AML-193 (cell line): Measurements from ENCODE around the gene SRD5A1.

ENCODE experiments used
- DNase-seq, 2 experiments: peaks; one replicate each; lab custom pipeline; 2025; lab: John Stamatoyannopoulos, UW

Gene SRD5A1

DNA sequence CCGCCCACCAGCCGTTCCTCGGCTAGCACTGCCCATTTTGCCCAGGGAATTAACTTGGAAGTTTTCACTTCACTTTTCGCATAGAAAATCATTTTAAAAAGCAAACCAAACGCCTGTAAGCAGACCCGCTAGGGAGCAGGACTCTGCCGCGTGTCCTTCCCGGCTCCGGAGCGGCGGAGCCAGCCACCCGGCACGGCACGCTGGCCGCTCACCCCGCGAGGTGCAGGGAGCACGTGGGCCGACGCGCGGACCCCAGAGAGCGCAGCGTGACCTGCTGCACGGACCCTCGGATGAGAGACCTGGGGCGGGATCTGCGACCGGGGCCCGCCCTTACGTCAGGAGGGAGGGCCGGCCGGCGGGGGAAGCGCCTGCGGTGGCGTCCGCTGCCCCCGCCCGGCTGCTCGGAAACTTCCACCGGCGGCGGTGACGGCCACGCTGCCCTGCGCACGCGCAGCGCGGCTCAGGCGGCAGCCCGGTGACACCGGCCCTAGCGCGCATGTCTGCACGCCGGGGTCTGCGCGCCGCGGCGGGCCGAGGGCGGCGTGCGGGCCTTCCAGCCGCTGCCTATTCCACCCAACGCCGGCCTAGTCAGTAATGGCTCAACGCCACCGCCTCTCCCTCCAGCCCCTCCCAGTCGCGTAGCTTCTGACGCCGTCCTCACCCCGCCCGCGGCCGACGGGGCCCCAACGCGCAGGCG lies 79.5 kb downstream of the SRD5A1 start:
- DNase-seq, result peak; percentile 85 to 87

GRCh38 chr5:6713274-6714225 lies 80.3 kb downstream of the SRD5A1 start, which contains the start of gene TENT4A:
Gene TENT4A, plus strand, starts transcription at chr5:6713432. Its CDS starts 552 bp downstream, at chr5:6713984.
- no peak for DNase-seq

DNA sequence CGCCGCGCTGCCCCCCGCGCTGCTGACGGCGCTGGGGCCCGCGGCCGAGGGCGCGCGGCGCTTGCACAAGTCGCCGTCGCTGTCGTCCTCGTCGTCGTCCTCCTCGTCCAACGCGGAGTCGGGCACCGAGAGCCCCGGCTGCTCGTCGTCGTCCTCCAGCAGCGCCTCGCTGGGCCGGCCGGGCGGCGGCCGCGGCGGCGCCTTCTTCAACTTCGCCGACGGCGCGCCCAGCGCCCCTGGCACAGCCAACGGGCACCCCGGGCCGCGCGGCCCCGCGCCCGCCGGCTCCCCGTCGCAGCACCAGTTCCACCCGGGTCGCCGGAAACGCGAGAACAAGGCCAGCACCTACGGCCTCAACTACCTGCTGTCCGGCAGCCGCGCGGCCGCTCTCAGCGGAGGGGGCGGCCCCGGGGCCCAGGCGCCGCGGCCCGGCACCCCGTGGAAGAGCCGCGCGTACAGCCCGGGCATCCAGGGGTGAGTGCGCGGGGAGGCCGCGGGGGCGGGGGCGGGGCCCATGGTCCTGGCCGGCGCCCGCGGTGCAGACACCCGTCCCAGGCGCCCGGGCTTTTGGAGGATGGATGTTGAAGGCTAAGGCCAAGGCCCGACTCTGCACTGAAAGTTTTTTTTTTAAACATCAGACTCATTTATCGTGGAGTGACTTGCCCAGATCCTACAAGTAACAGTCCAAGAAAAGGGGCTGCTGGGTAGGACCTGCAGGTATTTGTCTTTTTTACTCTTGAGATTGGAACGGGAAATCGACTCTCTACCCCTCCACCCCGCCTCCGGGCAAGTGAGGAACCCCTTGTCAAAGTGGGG lies 81.2 kb downstream of the SRD5A1 start:
- DNase-seq, result no peak

- DNase-seq, result no peak
Observed at GRCh38 chr5:6715271-6715670, 82.0 kb downstream of the SRD5A1 start.

- peak; percentile 41 to 48 for DNase-seq
Observed at GRCh38 chr5:6715758-6716628, 82.8 kb downstream of the SRD5A1 start.

- DNase-seq, result no peak
Observed at GRCh38 chr5:6716629-6717149, 83.4 kb downstream of the SRD5A1 start.

DNA sequence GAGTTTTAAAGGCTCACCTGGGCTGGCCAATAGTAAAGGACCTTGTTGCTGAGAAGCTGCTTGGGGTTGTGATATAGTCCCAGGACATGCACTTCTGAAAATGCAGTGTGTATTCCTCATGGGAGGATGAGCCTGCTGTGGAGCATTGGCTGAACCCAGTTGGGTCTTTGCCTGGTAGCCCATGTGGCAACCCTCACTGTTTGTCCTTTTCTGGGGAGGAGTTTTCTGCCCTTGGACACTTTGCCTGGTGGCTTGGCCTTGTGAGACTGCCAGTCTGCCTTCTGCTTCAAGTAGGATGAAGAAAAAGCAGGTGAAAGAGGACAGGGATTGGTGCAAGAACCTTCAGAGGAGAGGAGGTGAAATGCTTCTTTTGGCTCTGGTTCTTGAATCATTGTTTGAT lies 84.0 kb downstream of the SRD5A1 start:
- DNase-seq, result no peak

DNA sequence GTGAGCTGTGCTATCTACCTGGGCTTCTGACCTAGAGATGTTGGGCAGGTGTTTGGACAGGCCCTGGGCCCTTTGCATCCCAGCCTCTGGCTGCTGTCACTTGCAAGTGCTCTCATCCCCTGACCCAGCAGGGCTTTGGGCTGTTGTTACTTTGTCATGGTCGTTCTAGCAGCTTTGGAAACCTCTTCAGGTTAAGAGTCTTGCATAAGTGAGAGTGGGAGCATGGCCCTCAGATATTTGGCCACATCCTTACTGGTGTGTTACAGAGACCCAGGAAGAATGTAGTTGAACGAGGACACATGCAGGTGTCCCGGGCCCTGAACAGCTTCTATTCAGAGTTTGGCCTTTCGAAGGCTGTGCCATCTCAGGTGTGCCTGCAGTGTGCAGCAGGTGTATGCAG lies 84.4 kb downstream of the SRD5A1 start:
- no peak for DNase-seq

DNA sequence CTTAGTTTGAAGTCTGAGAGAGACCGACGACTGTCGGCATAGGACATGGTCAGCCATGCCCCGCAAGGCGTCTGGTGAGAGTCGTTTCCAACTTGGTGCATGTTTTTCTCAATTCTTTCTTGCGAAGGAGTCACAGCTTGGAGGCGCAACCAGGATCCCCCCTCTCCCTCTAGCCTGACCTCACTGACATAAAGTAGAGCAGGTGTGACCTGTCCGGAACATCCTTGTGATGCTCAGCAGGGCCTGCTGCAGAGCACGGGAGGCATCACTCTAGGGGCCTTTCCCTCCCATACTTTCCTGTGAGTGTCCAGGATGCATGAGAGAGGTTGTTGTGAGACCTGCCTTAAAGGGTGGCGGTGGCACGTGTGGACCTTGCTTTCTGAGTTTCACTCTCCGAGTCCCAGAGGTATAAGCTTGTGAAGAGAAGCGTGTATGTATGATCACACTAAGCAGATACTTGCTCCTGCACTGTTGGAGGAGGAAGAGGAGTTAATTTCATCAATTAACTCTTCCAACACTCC lies 85.0 kb downstream of the SRD5A1 start:
- DNase-seq, result no peak

DNA sequence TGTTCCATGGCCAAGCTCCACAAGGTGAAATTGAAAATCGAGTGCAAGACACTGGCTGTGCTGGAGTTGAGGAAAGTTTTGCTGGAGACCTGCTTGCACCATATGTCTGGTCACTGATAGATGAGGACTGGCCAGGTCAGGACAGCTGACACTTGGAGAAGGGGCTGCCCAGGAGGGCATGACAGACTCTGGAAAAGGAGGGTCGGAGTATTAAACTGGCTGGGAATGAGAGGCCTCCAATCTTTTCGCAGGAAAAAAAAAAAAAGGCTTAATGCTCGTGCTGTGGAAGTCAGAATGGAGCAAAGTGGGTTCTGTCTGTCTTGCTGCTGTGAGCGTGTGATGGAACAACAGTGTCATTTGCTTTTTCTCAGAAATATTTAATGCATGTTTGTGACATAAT lies 85.5 kb downstream of the SRD5A1 start:
- no peak for DNase-seq

DNA sequence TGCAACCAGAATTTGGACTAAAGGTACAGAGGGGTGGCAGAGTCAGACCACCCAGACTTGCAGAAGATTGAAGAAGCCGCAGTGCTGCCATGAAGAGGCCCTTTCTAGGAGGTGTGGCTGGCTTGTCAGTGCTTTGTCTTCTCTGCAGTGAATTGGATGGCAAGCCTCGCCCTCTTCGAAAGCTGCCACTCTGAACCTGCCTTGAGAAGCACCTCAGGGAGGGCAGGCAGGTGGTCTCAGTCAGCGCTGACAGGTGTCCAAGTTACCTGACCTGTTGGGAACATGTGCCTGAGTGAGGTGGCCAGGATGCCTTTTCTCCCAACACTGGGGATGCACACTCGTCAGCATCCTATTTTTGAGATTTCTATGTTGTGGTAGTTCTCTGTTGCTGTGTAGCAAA lies 86.2 kb downstream of the SRD5A1 start:
- no peak for DNase-seq

DNA sequence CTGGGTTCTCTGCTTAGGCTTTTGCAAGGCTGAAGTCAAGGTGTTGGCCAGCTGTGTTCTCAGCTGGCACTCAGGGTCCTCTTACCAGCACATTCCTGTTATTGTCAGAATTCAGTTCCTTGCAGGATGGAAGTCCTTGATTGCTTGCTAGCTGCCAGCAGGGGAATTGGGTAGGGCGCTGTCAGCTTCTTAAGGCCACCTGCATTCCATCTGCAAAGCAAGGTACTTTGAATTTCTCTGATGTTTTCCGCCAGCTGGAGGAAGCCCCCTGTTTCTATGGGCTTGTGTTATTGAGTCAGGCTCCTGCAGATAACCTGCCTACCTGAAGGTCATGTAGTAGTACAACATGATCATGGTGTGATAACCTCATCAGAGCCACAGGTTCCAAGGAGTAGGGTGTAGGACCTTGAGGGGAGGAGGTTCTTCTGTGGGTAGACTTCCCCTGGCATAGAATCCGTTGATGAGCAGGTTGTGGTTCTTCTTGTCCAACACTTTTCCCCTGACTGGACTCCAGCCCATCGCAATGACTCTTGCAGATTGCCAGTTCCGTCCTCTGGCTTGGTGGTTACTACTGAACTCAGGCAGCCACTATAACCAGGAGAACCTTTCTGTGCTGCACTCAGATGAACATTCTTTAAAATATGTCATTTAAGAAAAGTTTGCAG lies 86.8 kb downstream of the SRD5A1 start:
- DNase-seq, result no peak

GRCh38 chr5:6720561-6720921 lies 87.3 kb downstream of the SRD5A1 start:
- DNase-seq, result no peak

- no peak for DNase-seq
Observed at GRCh38 chr5:6721442-6721841, 88.2 kb downstream of the SRD5A1 start.

GRCh38 chr5:6722015-6722414 lies 88.8 kb downstream of the SRD5A1 start:
- DNase-seq, result no peak

DNA sequence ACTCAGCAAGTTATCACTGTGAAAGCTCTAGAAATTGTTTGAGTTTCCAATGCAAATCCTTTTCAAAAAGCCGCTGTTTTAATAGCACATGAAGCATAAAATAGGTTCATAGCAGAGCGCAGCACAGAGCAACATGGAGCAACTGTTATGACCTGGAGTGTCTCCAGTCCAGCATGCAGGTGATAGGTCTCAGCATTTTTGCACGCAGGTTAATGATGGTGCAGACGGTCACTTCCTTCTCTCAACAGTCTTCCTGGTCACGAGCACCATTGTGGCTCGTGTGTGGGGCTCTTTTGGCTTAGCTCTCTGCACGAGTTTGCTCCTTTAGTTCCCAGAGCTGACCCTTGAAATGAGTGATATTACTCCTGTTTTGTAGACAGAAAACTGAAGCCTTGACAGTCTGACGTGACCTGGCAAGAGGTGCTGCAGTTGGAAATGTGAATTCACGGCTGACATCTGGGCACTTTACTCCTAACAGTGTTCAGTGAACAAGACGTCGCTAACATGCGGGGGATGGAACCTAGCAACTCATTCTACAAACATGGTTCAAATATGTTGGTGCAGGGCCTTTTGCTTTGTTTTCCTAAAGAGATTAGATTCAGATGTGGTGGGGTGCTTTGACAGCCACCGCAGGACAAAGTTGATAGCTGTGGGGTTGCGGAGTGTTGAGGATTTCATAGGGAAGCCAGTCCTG lies 90.0 kb downstream of the SRD5A1 start:
- no peak for DNase-seq

DNA sequence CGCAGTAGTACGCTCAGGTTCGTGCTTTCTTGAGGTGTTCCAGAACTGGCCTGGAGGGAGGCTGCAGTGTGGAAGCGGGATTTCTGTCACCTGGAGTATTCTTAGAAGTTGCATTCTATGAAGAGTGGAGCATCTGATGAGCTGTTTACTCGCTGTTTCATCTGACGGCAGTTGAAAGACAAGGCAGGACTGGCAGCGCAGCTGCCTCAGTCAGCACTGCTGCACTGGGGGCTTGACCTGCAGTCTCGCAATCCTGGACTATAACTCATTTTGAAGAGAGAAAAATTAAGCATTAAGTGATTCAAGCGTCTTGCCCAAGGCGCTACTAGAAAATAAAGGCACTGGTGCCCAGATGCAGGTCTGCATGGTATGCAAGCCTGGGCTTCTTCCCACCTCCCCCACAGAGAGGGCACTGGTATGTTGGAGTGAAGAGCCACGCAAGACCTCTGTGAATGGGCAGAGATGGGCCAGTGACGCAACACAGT lies 90.6 kb downstream of the SRD5A1 start:
- no peak for DNase-seq
